Epidermal melanocyte (primary cell): ENCODE results near the gene FHL2.

ENCODE experiments used
- DNase-seq: peaks from one replicate; pipeline ENCODE4 v3.0.0; 2011; ENCODE audit warnings: low spot score; ENCODE audit not compliant: insufficient read length

Gene FHL2

GRCh38 chr2:105379741-105380186 is 19.1 kb downstream of the FHL2 start:
- DNase-seq: no peak

- DNase-seq: no peak
These were observed 19.9 kb downstream of the FHL2 start for GRCh38 chr2:105378921-105379383.

- DNase-seq: no peak
These were observed 20.5 kb downstream of the FHL2 start for GRCh38 chr2:105378276-105378840.

GRCh38 chr2:105377871-105378270 is 21.0 kb downstream of the FHL2 start:
- DNase-seq: no peak

- no peak for DNase-seq
These were observed 22.0 kb downstream of the FHL2 start for GRCh38 chr2:105376789-105377240.

- DNase-seq: no peak
These were observed 22.8 kb downstream of the FHL2 start for GRCh38 chr2:105376010-105376409.

- DNase-seq: no peak
These were observed 23.8 kb downstream of the FHL2 start for GRCh38 chr2:105375001-105375561.

GRCh38 chr2:105373895-105374401 is 24.9 kb downstream of the FHL2 start:
- no peak for DNase-seq

GRCh38 chr2:105373344-105373781 is 25.5 kb downstream of the FHL2 start:
- DNase-seq: no peak

GRCh38 chr2:105371810-105372209 is 27.0 kb downstream of the FHL2 start:
- no peak for DNase-seq

- DNase-seq: no peak
These were observed 27.7 kb downstream of the FHL2 start for GRCh38 chr2:105371156-105371555.

GRCh38 chr2:105369777-105370690 is 28.8 kb downstream of the FHL2 start:
- peak; percentile 60 for DNase-seq

GRCh38 chr2:105368759-105369408 is 30.0 kb downstream of the FHL2 start:
- no peak for DNase-seq

GRCh38 chr2:105365206-105365605 is 33.6 kb downstream of the FHL2 start:
- DNase-seq: no peak

- no peak for DNase-seq
These were observed 34.3 kb downstream of the FHL2 start for GRCh38 chr2:105364436-105365139.

- no peak for DNase-seq
These were observed 35.8 kb downstream of the FHL2 start for GRCh38 chr2:105362862-105363591.

- DNase-seq: no peak
These were observed 37.6 kb downstream of the FHL2 start for GRCh38 chr2:105361102-105361889.

GRCh38 chr2:105358593-105358992 is 40.3 kb downstream of the FHL2 start:
- DNase-seq: no peak

GRCh38 chr2:105357122-105357521 is 41.7 kb downstream of the FHL2 start:
- no peak for DNase-seq
